Umbilical cord (tissue), 2 donors: ENCODE measurements around the gene MBOAT2. TPM values are rescaled to one million over a fixed set of nuclear protein-coding genes. Genes with fewer than 3 reads are reported as not detected.
A peak's percentile ranks its signal among the peaks of the same experiment; 100 is the strongest.

Experiments
- DNase-seq: peaks from one replicate; pipeline ENCODE4 v3.0.0-alpha.2; 2015; ENCODE audit warnings: low spot score
- total RNA-seq: library from RNA; depleted of rRNA; stranded (reverse); fragments of >200 nt; gene quantifications from one replicate; pipeline ENCODE4 v1.2.3, GENCODE V29; 2014; ENCODE audit warnings: low replicate concordance; ENCODE audit not compliant: insufficient read depth

Gene MBOAT2
- total RNA-seq, 1 donor from 2014 or later: 34.2 TPM

GRCh38 chr2:8821276-8822217 is 181.9 kb downstream of the MBOAT2 start:
- peak; percentile 32 for DNase-seq

GRCh38 chr2:8819948-8820347 is 183.5 kb downstream of the MBOAT2 start:
- no peak for DNase-seq

- DNase-seq: no peak
Observed at GRCh38 chr2:8819194-8819593, 184.3 kb downstream of the MBOAT2 start.

GRCh38 chr2:8817221-8817620 is 186.3 kb downstream of the MBOAT2 start:
- no peak for DNase-seq

GRCh38 chr2:8806885-8807704 is 196.4 kb downstream of the MBOAT2 start:
- DNase-seq: no peak

- no peak for DNase-seq
Observed at GRCh38 chr2:8805278-8806210, 197.9 kb downstream of the MBOAT2 start.

GRCh38 chr2:8803658-8804379 is 199.7 kb downstream of the MBOAT2 start:
- DNase-seq: peak; percentile 45

- no peak for DNase-seq
Observed at GRCh38 chr2:8802741-8803140, 200.7 kb downstream of the MBOAT2 start.

Other genes with a start within 250 kb of the MBOAT2 start
- gene KIDINS220, start 166.1 kb downstream of the MBOAT2 start, total RNA-seq: 97.5 TPM
- gene ASAP2, start 203.1 kb upstream of the MBOAT2 start, total RNA-seq: 11.3 TPM